GM12873 (cell line): ENCODE results near the gene NT5DC3.

Experiments used
- TF ChIP-seq, protein P1 (sequence below): IDR thresholded peaks from 2 replicates; pipeline ENCODE4 v1.5.1; 2012; ENCODE audit warnings: low read depth, mild to moderate bottlenecking, moderate library complexity, low read length, control low read depth; ENCODE audit not compliant: insufficient read depth; ENCODE audit errors: missing control alignments

Gene NT5DC3

DNA sequence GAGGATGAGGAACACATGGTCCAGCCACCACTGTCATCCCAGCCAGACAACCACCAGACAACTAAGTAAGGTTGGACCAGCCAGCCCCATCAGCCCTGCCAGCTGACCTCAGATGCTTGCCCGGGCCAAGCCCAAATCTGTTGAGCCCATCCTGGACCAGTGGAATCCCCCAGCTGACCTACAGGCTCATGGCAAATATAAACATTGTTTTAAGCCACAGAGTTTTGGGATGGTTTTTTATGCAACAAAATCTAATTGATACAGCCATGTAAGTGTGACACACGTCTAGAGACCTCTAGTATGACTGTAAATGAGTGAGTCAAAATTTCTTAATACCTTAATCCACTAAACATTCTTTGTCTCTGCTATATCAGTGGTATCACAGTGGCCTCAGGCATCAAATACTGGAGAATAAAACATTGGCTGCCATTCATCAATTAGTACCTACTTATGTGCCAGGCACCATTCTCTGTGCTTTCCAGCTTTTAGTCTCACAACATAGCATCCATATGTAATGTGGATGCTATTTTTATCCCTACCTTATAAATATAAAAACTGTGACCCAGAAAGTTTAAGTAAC lies 24.2 kb upstream of the NT5DC3 start:
- TF ChIP-seq, protein P1, sequence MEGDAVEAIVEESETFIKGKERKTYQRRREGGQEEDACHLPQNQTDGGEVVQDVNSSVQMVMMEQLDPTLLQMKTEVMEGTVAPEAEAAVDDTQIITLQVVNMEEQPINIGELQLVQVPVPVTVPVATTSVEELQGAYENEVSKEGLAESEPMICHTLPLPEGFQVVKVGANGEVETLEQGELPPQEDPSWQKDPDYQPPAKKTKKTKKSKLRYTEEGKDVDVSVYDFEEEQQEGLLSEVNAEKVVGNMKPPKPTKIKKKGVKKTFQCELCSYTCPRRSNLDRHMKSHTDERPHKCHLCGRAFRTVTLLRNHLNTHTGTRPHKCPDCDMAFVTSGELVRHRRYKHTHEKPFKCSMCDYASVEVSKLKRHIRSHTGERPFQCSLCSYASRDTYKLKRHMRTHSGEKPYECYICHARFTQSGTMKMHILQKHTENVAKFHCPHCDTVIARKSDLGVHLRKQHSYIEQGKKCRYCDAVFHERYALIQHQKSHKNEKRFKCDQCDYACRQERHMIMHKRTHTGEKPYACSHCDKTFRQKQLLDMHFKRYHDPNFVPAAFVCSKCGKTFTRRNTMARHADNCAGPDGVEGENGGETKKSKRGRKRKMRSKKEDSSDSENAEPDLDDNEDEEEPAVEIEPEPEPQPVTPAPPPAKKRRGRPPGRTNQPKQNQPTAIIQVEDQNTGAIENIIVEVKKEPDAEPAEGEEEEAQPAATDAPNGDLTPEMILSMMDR = no peak

DNA sequence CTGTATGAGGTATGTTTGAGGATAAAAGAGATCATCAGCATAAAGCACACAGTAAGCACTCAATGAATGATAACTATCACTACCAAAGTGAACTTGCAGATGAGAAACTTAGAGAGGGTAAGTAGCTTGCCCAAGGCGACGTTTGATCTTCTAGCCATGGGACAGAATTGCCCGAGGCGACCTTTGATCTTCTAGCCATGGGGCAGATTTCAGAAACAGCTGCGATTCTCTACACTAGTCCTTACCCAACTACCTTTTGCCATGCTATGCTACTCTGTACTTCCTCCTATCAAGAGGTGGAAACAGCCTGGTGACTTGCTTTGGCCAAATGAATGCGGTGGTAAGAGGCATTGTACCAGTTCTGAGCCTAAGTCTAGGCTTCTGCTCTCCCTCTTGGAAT lies 23.7 kb upstream of the NT5DC3 start:
- TF ChIP-seq, protein P1 = no peak

- TF ChIP-seq, protein P1 = no peak
Observed at GRCh38 chr12:103858953-103859601, 18.0 kb upstream of the NT5DC3 start.

DNA sequence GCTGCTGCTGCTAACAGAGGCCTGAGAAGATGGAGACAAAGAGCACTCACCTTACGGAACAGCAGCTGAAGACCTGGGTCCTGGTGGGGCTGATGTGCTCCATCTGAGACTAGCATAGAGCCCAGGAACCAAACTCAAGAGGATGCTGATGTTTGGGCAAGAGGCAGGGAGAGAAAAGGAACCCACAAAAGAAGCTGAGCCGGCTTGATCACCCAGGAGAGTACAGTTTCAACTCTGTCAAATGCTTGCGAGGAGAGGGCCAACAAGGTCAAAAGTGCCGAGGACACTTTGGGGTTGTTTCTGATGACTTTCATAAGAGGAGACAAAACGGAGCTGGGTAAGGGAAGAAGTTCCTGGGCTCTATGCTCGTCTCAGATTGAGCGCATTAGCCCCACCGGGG lies 17.3 kb upstream of the NT5DC3 start:
- TF ChIP-seq, protein P1 = no peak

- TF ChIP-seq, protein P1 = no peak
Observed at GRCh38 chr12:103857164-103857563, 16.1 kb upstream of the NT5DC3 start.

- TF ChIP-seq, protein P1 = no peak
Observed at GRCh38 chr12:103855896-103856657, 15.0 kb upstream of the NT5DC3 start.

GRCh38 chr12:103855036-103855712 lies 14.1 kb upstream of the NT5DC3 start:
- TF ChIP-seq, protein P1 = no peak
